ENCODE measurements around the gene CTNND2. TPM values are rescaled to one million over a fixed set of nuclear protein-coding genes. Genes with fewer than 3 reads are reported as not detected.

The CTNND2 gene
- total RNA-seq, 2 donors from 2014 or later, result not detected

DNA sequence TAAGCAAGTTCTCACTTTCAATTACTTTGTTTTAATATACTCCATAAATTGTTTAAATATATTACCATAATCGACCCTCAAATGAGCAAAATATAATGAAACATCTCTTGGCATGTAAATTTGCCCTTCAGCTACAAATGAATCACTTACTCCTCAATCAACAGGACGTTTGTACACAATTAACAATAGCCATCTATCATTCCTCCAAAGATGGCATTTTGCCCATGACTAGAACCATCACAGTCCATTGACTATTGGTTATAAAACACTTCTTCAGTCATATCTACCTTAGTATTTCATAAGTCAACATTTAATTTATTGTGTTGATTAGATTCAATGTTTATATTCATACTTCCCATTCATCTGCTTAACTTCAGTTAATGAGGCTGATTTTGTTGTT lies 127.2 kb downstream of the CTNND2 start:
- no peak for ATAC-seq (ENCODE audit: insufficient number of reproducible peaks, low FRiP score, low read depth)

DNA sequence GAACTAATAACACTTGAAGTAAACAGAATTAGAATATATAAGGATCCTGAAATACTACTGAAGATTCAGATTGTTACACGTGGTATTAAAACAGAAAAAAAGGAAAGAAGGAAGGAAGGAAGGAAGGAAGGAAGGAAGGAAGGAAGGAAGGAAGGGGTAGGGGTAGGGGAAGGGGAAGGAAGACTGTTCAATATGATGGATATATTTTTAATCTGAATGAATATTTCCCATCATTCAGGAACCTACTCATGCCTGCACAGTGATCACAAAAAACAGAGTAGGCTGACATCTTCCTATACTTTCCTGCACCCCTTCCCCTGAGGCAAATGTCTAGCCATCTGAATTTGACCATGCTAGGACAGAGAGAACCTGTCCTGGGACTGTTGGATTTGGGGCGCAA lies 133.9 kb downstream of the CTNND2 start:
- DNase-seq (ENCODE audit: low spot score) (no peak), ATAC-seq (ENCODE audit: insufficient number of reproducible peaks, low FRiP score, low read depth) (no peak)
- no peak overlapping the region for H3K4me3 ChIP-seq
- no peaks in the 10 kb centered on the region for H3K9me3 ChIP-seq
- no peaks in the 10 kb centered on the region for H3K36me3 ChIP-seq
- H3K4me1 ChIP-seq (ENCODE audit: control insufficient read depth in 1 of 2, low read depth in 2 of 2), result no peaks in the 10 kb centered on the region
- TF ChIP-seq, protein P1, sequence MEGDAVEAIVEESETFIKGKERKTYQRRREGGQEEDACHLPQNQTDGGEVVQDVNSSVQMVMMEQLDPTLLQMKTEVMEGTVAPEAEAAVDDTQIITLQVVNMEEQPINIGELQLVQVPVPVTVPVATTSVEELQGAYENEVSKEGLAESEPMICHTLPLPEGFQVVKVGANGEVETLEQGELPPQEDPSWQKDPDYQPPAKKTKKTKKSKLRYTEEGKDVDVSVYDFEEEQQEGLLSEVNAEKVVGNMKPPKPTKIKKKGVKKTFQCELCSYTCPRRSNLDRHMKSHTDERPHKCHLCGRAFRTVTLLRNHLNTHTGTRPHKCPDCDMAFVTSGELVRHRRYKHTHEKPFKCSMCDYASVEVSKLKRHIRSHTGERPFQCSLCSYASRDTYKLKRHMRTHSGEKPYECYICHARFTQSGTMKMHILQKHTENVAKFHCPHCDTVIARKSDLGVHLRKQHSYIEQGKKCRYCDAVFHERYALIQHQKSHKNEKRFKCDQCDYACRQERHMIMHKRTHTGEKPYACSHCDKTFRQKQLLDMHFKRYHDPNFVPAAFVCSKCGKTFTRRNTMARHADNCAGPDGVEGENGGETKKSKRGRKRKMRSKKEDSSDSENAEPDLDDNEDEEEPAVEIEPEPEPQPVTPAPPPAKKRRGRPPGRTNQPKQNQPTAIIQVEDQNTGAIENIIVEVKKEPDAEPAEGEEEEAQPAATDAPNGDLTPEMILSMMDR (IDR thresholded peaks at IDR 0.05), result no peak
- no peak overlapping the region for H3K27ac ChIP-seq
- H3K27me3 ChIP-seq (replicated peaks; ENCODE audit: insufficient read depth), result no peaks in the 10 kb centered on the region

More for the DNA sequence above, 127.2 kb downstream of the CTNND2 start:
- no peaks in the 10 kb centered on the region for H3K4me1 ChIP-seq (ENCODE audit: control insufficient read depth in 1 of 2, low read depth in 2 of 2)
- H3K27me3 ChIP-seq (replicated peaks; ENCODE audit: insufficient read depth), result no peaks in the 10 kb centered on the region
- DNase-seq (ENCODE audit: low spot score), result no peak
- no peaks in the 10 kb centered on the region for H3K9me3 ChIP-seq
- TF ChIP-seq, protein P1 (IDR thresholded peaks at IDR 0.05), result no peak
- no peak overlapping the region for H3K4me3 ChIP-seq
- no peak overlapping the region for H3K27ac ChIP-seq
- no peaks in the 10 kb centered on the region for H3K36me3 ChIP-seq

DNA sequence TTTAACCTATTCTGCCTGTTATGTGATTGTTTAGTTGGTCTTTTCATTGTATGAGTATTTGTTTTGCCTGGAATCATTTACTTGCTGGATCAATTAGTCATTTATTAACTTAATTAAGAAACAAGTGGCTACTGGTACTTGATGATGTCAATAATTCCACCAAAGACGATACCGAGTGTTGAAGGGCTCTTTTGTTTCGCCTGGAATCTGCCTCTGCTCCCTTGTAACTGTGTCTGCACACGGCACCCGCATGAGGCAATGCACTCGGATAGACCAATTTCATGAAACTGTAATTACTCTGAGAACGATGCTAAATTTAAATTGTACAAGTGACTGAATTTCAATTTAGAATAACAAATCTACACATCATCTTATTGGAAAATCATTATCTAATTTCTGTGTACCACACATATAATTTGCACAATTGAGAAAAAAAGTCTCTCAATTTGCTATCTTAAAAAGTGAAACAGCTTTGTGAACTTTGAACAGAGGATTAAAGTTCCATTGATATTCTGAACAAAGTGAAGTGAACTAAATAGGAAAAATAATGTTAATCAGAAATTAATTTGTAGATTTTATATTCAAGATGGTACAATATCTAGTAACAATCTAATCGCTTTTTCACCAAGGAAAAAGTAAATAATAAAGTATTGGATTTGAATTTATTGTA lies 143.2 kb downstream of the CTNND2 start:
- no peaks in the 10 kb centered on the region for H3K36me3 ChIP-seq
- ATAC-seq (ENCODE audit: insufficient number of reproducible peaks, low FRiP score, low read depth) (no peak), DNase-seq (ENCODE audit: low spot score) (no peak)
- H3K4me1 ChIP-seq (ENCODE audit: control insufficient read depth in 1 of 2, low read depth in 2 of 2), result no peaks in the 10 kb centered on the region
- H3K27me3 ChIP-seq (replicated peaks; ENCODE audit: insufficient read depth), result no peaks in the 10 kb centered on the region
- TF ChIP-seq, protein P1 (IDR thresholded peaks at IDR 0.05), result no peak
- no peaks in the 10 kb centered on the region for H3K9me3 ChIP-seq
- no peak overlapping the region for H3K27ac ChIP-seq
- no peak overlapping the region for H3K4me3 ChIP-seq

DNA sequence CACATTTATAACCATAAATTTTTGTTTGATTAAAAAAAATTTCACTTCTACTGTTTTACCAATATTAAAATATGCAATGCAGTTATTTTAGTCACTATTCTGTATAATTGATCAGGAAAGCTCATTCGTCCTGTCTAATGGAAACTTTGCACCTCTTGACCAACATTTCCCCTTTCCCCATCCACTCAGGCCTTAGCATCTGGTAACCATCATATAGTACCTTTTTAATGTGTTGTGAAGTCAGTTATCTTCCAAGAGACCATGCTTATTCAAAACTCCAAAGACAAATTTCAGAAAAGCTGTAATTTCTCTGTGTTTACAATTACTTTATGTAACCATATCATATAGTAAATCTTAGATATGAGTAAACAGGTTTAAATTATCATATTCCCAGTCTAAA lies 145.9 kb downstream of the CTNND2 start:
- DNase-seq (ENCODE audit: low spot score) (no peak), ATAC-seq (ENCODE audit: insufficient number of reproducible peaks, low FRiP score, low read depth) (no peak)
- Histone ChIP-seq H3K4me3 (no peak overlapping the region), H3K9me3 (no peaks in the 10 kb centered on the region), H3K36me3 (no peaks in the 10 kb centered on the region), H3K27ac (no peak overlapping the region), H3K27me3 (replicated peaks; ENCODE audit: insufficient read depth) (no peaks in the 10 kb centered on the region), H3K4me1 (ENCODE audit: control insufficient read depth in 1 of 2, low read depth in 2 of 2) (no peaks in the 10 kb centered on the region)
- TF ChIP-seq, protein P1 (IDR thresholded peaks at IDR 0.05), result no peak

DNA sequence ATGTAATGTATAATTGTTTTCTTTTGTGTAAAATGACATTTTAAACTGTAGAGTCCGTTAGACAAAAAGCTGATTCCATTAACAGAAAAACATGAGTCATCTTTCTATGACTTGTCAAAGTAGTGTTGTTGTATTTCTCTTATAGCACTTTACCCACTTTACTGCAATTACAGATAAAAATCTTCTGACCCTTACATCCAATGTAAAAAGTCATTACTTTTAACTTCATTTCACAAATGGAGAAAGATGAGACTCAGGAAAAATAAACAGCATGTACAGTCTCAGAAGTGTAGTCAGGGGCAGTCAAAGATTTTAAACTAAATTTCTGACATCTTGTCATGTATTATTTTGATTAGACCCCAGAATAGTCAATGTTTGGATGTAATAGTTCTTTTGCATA lies 146.6 kb downstream of the CTNND2 start:
- Histone ChIP-seq H3K4me3 (no peak overlapping the region), H3K36me3 (no peaks in the 10 kb centered on the region), H3K27me3 (replicated peaks; ENCODE audit: insufficient read depth) (no peaks in the 10 kb centered on the region), H3K4me1 (ENCODE audit: control insufficient read depth in 1 of 2, low read depth in 2 of 2) (no peaks in the 10 kb centered on the region), H3K27ac (no peak overlapping the region), H3K9me3 (no peaks in the 10 kb centered on the region)
- DNase-seq (ENCODE audit: low spot score), result no peak
- no peak for ATAC-seq (ENCODE audit: insufficient number of reproducible peaks, low FRiP score, low read depth)
- TF ChIP-seq, protein P1 (IDR thresholded peaks at IDR 0.05), result no peak

Measured in thoracic aorta (tissue), 2 donors.